Measurements from ENCODE around the gene COPS9.

DNA sequence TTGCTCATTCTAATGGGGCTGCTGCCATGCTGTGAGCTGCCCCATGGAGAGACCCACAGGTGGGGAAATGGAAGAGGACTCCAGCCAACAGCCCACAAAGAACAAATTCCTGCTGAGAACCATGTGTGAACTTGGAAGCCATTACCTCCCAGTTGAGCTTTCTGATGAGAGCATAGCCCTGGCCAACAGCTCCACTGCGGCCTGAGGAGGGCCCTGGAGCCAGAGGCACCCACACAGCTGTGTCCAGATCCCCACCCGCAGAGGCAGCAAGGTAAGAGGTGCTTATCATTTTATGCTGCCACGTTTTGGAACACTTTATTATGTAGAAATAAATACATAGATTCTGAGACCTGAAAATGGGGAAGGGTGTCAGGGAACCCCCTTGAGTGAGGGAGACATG, 48.6 kb upstream of the COPS9 start:
- TF ChIP-seq EP300 (IDR thresholded peaks at IDR 0.05; ENCODE audit: low read depth) (no peak), CTCF (IDR thresholded peaks at IDR 0.05) (no peak), POLR2A (IDR thresholded peaks at IDR 0.05) (no peak), POLR2AphosphoS5 (IDR thresholded peaks at IDR 0.05) (no peak)

Measured in transverse colon (tissue), 4 donors.